Mesothelial cell of epicardium (in vitro differentiated cells): ENCODE measurements around the gene GTF3C1. TPM values are rescaled to one million over a fixed set of nuclear protein-coding genes. Genes with fewer than 3 reads are reported as not detected.

Experiments
- DNase-seq, 2 experiments: peaks; one replicate each; pipeline ENCODE4 v3.0.0; 2021; ENCODE audit warnings: low spot score in 2 of 2; ENCODE audit not compliant: unreplicated experiment in 2 of 2
- H3K27ac Mint-ChIP-seq: 2 replicates; pipeline ENCODE4 v1.8.0; 2021; ENCODE audit warnings: mixed read lengths
- H3K27me3 Mint-ChIP-seq: 2 replicates; pipeline ENCODE4 v1.8.0; 2021; ENCODE audit warnings: low read depth, mixed read lengths
- H3K36me3 Mint-ChIP-seq: 2 replicates; pipeline ENCODE4 v1.8.0; 2021; ENCODE audit warnings: mixed read lengths
- H3K4me1 Mint-ChIP-seq: 2 replicates; pipeline ENCODE4 v1.8.0; 2021; ENCODE audit warnings: mixed read lengths
- H3K4me3 Mint-ChIP-seq: 2 replicates; pipeline ENCODE4 v1.8.0; 2021; ENCODE audit warnings: mild to moderate bottlenecking, moderate library complexity, mixed read lengths
- H3K9me3 Mint-ChIP-seq: 2 replicates; pipeline ENCODE4 v1.8.0; 2021; ENCODE audit warnings: mixed read lengths
- CTCF ChIP-seq: fragments of 200-600 bp; sonication (generic); IDR thresholded peaks from one replicate; pipeline ENCODE4 v1.5.0; 2021; ENCODE audit warnings: antibody characterized with exemption; ENCODE audit not compliant: unreplicated experiment
- total RNA-seq: library from RNA; stranded (reverse); gene quantifications from 3 replicates; pipeline ENCODE4 v1.2.1, GENCODE V29; 2021

Gene GTF3C1
- total RNA-seq, 1 donor from 2014 or later: 131 TPM

DNA sequence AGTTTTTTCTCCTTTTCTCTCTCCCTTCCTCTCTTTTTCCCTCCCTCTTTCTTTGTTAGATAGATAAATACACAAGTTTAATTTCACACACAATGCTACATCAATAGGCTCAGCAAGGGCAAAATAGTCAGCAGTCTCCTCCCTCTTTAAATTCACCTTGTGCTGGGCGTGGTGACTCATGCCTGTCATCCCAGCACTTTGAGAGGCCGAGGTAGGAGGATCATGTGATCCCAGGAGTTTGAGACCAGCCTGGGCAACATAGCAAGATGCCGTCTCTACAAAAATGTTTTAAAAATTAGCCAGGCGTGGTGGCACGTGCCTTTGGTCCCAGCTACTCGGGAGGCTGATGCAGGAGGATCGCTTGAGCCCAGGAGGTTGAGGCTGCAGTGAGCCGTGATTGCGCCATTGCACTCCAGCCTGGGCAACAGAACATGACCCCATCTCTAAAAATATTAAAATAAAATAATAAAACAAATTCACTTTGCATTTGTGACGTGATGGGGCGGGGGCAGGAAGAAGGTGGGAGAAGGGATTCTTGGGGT is 120.3 kb downstream of the GTF3C1 start:
- H3K27ac Mint-ChIP-seq: no peak overlapping the region
- peak in 1 of 2 experiments; percentile 7 for DNase-seq
- no peaks in the 10 kb centered on the region for H3K9me3 Mint-ChIP-seq
- TF ChIP-seq CTCF: no peak
- H3K4me3 Mint-ChIP-seq: no peak overlapping the region
- H3K27me3 Mint-ChIP-seq: no peaks in the 10 kb centered on the region
- H3K36me3 Mint-ChIP-seq: no peaks in the 10 kb centered on the region
- peaks cover 9% of the 10 kb centered on the region for H3K4me1 Mint-ChIP-seq

- Mint-ChIP-seq H3K36me3 (no peaks in the 10 kb centered on the region), H3K4me1 (peaks cover 8% of the 10 kb centered on the region), H3K4me3 (no peak overlapping the region), H3K27me3 (no peaks in the 10 kb centered on the region), H3K27ac (no peak overlapping the region), H3K9me3 (peaks cover 4% of the 10 kb centered on the region)
- DNase-seq: peak in 1 of 2 experiments; percentile 16
- no peak for TF ChIP-seq CTCF
Measured at GRCh38 chr16:27428026-27428785, 121.5 kb downstream of the GTF3C1 start.

DNA sequence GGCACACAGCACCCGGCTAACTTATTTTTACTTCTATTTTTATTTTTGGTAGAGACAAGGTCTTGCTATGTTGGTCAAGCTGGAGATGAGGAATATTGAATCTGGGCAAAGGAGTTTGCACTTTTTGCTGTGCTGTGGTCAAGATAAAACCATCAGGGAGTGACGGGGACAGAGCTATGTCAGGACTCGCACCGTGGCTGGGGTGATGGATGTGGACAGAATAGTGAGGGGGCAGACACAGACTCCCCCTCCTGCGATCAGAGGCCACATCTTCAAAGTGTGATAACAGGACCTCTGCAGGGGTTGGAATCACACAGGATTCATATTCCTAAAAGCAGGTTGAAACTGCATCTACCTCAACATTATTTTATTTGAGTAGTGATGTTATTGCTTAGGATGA is 122.2 kb downstream of the GTF3C1 start:
- no peak for TF ChIP-seq CTCF
- H3K4me3 Mint-ChIP-seq: no peak overlapping the region
- H3K36me3 Mint-ChIP-seq: no peaks in the 10 kb centered on the region
- H3K9me3 Mint-ChIP-seq: peaks cover 5% of the 10 kb centered on the region
- no peaks in the 10 kb centered on the region for H3K27me3 Mint-ChIP-seq
- no peak overlapping the region for H3K27ac Mint-ChIP-seq
- DNase-seq: peak in 1 of 2 experiments; percentile 19
- H3K4me1 Mint-ChIP-seq: peaks cover 1% of the 10 kb centered on the region

- Mint-ChIP-seq H3K4me1 (no peaks in the 10 kb centered on the region), H3K4me3 (no peak overlapping the region), H3K27ac (no peak overlapping the region), H3K27me3 (no peaks in the 10 kb centered on the region), H3K36me3 (no peaks in the 10 kb centered on the region), H3K9me3 (peaks cover 13% of the 10 kb centered on the region)
- DNase-seq: peak in 1 of 2 experiments; percentile 31
- TF ChIP-seq CTCF: no peak
Measured at GRCh38 chr16:27426423-27427408, 123.0 kb downstream of the GTF3C1 start.

- peaks cover 17% of the 10 kb centered on the region for H3K9me3 Mint-ChIP-seq
- H3K27ac Mint-ChIP-seq: no peak overlapping the region
- H3K4me3 Mint-ChIP-seq: no peak overlapping the region
- no peaks in the 10 kb centered on the region for H3K36me3 Mint-ChIP-seq
- no peak for TF ChIP-seq CTCF
- no peaks in the 10 kb centered on the region for H3K4me1 Mint-ChIP-seq
- DNase-seq: peak in 1 of 2 experiments; percentile 2
- H3K27me3 Mint-ChIP-seq: no peaks in the 10 kb centered on the region
Measured at GRCh38 chr16:27425961-27426360, 123.8 kb downstream of the GTF3C1 start.
